Measurements from ENCODE around the gene SLC19A2.
"Not testable (repeated sequence)": the region's sequence is repeated elsewhere in the genome, so short reads cannot be mapped to it uniquely, and the experiment has no call there.

Gene SLC19A2

DNA sequence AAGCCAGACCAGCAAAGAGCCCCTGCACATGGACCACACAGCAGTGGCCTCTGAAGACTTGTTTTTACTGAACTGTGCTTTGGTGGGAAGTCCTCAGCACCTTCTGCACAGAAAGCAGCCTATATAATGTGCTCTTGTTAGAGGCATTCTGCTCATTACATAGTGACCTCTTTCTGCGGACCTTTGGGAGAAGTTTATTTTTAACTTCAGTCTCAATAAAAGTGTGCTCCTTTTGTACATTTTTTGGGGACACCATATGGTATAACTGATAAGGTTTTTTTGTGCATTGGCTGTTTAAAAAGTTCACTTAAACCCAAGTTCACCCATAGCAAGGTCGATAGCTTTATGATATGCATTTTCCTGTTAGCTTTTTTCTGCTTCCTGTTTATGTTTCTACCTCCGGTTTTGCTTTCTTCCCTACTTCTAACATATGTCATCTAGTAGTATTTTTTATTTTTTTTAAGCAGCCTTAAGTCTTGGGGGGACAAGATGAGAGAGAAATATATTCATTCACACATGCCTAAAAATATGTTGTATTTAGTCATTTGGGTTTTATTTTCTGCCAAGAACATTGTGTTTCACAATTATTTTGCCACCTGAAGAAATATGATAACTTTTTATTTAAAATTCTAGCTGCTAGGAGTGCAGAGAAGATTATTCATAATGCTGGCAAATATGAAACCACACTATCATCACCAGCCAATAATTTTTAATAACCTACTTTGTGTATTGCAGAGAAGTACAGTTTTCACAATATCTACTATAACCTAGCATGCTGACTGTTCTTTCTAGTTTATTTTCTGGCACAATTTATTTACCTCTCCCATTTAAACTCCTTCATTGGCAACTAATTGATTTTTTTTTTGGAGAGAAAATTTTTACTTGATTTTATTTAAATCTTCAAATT lies 22.9 kb upstream of the SLC19A2 start:
- DNase-seq, result no peak

DNA sequence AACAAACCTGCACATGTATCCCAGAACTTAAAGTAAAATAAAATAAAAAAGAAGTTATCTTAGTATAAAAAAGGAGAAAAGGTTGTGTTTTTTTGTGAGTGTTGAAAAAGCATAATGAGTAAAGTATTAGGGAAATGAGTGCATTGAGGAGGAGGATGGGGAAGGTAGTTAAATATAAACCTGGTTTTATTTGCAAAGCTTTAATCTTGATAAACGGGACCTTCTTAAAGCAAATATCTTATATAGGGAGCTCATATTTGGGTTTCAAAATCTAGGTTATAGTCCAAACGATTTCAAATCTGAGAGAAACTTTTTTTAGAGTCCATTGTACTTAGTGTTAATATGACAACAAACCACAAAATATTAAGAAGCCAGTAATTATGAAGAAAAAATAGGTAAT lies 21.7 kb upstream of the SLC19A2 start:
- no peak for DNase-seq

DNA sequence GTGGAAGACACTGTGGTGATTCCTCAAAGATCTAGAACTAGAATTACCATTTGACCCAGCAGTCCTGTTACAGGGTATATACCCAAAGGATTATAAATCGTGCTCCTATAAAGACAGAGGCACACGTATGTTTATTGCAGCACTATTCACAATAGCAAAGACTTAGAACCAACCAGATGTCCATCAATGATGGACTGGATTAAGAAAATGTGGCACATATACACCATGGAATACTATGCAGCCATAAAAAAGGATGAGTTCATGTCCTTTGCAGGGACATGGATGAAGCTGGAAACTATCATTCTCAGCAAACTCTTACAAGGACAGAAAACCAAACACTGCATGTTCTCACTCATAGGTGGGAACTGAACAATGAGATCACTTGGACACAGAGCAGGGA lies 17.9 kb upstream of the SLC19A2 start:
- not testable (repeated sequence) for DNase-seq

DNA sequence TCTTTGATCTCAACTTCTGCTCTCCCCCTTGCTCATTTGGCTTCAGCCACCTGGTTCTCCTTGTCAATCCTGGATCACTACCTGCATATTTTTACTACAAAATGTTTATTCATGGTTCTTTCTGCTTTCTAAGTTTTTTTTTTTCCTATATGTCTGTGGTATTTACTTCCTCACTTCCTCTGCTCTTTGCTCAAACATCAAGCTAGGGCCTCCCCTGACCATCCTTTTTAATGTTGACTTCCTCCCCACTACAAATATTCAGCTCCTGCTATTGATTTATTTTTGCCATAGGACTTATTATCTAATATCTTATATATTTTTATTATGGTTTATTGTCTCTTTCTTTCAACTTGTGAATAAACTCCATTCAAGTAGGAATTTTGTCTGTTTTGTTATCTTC lies 14.1 kb upstream of the SLC19A2 start:
- no peak for DNase-seq

DNA sequence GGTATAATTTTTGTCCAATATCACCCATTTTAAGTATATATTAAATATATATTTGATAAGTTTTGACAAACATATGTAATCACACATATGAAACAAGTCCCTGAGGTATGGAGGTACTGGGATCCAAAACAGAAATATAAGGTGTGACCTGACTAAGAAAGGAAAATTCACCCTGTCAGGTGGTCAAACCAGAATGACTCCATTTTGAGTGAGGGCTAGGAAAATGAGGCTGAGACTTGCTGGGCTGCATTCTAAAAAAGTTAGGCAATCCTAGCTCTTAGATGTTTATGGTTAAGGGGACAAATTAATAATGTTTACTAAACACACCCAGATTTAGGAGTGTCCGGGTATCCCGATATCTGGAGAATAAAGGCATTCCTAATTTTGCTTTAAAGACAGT lies 11.6 kb upstream of the SLC19A2 start:
- DNase-seq, result no peak

DNA sequence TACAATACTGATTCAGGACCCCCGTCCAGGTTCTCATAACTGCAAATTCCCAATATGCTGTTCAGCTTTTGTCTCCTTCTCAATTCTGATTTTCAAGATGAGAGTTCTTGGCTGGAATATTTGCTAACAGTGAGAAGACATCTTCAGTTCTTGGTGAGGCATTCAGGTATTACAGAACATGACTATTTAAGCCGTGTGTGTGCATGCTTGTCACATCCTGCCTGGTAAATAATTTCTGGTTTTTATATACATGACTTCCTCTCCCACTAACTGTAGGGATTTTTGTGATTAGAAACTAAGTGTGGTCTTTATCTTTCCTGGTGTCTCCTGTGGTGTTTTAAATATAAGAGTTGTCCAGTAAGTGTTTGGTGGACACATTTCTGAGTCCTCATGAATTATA lies 10.2 kb upstream of the SLC19A2 start:
- DNase-seq, result no peak

DNA sequence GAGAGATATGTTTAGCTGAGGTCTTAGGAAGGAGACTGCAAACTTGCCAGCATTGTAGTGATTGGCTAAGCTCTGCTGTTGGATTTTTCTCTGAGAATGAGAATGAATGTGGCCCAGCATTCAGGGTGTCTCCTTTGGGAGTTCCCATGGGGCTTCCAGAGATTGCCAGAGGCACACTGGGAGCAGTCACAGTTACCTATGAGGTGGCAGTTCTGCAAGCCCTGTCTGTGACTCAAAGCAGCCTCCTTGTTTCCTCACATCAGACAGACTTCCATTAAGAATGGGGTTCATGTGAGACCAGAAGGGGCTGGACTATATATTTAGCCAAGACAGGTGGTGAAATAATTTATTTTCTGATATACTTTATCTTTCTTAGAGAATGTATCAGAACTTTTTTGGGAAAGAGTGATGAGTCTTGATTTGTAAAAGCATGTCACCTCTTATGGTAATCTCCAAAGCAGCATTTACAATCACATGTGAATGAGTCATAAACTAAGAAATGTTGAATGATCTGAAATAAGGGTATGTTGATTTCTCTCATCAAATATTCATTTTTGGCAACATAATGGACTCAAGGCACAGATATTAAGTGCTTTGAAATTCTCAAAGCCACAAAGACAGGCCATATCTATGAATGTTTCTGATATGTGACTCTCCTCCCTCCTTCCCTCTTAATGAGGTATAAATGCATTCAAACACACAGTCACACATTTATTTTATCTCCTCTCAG lies 9.5 kb upstream of the SLC19A2 start:
- DNase-seq, result no peak

DNA sequence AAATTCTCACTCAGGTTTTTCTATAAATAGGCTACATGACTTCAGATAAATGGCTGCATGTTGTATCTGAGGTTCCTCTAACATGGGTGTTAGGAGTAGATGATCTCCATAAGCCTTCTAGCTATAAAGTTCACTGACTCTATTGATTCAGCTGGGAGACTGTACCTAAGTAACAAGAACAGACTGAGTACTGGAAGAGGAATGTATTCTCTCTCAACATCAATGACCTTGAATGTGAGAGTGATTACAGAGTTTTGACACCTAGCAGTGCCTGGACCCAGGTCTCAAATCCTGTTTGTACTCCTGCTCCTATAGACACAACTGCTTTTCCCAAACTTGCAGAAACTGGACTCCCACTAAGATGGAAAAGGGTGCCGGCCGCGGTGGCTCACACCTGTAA lies 8.6 kb upstream of the SLC19A2 start:
- DNase-seq, result no peak

DNA sequence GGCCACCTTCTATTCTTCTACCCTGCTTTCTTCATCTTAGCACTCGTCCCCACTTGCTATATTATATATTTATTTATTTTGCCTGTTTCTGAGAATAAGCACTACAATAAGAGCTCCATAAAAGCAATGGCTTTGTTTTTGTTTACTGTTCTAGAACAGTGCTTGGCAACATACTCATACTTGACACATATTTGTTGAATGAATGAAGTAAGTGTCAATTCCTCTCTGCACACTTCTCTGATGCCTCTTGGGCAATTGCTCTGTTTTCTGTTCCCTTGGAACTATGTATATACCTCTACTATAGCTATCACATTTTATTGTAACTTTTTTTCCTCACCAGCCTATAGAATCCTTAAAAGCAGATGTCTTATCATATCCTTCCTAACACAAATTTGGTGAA lies 7.5 kb upstream of the SLC19A2 start:
- no peak for DNase-seq

DNA sequence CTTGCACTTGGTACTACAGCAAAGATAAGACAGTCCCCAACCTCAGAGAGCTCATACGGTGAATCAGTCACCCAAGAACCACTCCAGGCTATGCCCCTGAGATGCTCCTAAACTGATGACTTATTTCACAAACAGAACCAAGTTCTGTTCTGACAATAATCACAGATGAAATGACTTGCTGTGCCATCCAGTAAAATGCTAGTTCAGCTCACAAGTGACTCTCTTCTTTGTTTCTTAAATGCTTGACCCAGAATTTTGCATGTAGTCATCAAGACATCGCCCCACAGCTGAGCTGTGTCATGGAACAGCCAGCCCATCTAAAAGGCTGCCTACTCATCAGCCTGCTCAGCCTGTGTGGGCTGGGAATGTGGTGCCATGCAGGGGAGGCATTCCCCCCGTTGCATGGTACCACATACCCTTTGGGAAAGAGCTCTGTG lies 6.1 kb upstream of the SLC19A2 start:
- no peak for DNase-seq

DNA sequence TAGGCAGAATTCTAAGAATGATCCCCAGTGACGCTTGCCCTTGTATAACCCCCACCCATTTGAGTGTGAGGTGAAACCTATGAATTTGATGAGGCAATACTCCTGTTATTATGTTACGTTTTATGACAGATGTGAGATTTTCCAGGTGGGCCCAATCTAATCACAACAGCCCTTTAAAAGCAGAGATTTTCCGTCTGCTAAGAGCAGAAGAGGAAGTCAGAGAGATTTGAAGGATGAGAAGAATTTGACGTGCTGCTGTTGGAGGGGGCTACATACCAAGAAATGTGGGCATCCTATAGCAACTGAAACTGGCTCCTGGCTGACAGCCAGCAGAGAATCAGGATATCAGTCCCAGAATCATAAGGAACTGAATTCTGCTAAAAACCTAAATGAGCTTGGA lies 2.4 kb upstream of the SLC19A2 start:
- DNase-seq, result no peak

DNA sequence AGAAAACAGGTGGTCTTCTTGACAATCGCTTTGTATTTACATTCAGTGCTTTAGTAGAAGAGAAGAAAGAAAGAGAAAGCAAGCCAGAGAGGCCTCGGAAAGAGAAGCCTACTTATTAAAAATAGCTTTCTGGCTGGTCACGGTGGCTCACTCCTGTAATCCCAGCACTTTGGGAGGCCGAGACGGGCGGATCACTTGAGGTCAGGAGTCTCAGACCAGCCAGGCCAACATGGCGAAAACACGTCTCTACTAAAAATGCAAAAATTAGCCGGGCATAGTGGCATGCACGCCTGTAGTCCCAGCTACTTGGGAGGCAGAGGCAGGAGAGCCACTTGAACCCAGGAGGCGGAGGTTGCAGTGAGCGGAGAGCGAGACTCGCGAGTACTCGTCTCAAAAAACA lies 1.8 kb upstream of the SLC19A2 start:
- no peak for DNase-seq

DNA sequence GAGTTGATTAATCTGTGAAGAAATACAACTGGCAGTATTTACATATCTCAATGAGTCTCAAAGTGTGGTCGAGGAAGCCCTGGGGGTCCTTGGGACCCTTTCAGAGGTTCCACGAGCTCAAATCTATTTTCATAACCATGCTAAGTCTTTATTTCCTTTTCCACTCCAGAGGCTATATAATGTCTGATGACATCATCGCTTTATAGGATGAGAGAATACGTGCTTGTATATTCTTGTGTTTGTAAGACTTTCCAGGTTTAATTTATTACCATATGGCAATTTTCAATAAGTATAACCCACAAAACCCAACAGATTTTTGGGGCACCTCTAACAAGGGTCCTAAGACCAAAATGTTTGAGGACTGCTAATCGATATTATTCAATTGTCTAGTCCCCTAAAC lies 1.4 kb upstream of the SLC19A2 start:
- no peak for DNase-seq

DNA sequence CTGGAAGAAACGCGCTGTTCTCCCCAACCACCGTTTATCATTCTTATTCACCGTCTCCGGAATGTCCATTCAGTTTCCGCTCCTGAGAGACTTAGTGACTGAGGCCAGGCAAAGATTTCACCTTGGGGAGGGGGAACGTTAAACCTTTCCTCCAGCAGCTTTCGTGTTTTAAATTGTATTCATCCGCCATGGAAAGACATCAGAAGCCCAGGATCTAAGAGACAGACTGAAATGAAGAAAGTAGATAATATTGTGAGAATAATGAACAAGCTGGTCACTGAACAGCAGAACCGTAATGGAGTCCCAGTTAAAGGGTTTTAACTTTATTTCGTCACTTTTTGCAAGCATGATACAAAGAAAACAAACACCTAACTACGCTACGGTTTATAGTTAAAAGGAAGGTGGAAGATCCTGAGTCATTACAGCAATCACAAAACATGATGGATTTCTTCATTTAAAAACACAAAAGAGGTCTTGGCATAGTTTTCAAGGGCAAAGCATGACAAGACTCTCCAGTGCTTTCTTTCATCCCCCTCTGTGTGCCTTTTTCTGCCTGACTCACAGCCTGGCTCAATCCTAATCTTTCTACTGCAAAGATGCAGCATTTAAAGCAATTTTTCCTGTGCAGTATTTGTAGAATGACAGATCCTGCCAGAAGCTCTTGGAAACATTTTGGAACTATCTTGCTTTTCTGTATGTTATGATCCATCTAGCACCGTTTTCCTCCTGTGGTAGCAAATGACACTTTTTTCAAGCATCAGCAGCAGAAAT lies 722 bp upstream of the SLC19A2 start:
- no peak for DNase-seq

DNA sequence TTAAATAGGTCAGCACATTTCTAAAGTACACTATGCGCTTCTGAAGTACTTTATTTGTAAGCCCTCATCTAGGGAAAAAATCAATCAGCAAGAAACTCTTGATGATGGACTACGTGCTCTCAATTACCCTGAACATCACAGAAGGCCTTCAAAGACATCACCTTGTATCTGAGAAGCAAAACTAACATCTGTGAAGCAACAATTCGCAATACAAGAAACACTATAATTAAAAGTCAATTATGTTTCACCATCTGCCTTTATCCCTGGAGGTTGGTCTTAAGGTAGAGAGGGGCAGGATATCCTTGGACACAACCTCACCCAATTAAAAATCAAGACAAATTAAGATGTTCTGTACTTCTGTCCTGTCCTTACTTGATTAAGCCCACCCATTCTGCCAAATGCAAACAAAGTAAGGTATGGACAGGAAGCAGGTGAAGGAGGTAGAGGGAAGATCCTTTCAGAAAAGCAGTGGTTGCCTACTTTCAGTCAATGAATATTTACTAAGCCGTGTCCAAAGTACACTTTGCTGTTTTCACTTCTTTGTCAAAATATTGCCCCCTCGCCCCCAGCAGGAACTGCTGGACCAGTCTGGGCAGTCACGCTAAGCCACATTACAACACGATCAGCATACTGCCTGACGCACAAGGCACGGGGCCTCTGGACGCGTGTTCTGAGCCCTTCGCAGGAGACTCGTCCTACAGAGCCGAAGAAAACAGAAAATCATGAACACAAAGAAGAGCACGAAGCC lies 887 bp downstream of the SLC19A2 start:
- DNase-seq, result peak; percentile 25

DNA sequence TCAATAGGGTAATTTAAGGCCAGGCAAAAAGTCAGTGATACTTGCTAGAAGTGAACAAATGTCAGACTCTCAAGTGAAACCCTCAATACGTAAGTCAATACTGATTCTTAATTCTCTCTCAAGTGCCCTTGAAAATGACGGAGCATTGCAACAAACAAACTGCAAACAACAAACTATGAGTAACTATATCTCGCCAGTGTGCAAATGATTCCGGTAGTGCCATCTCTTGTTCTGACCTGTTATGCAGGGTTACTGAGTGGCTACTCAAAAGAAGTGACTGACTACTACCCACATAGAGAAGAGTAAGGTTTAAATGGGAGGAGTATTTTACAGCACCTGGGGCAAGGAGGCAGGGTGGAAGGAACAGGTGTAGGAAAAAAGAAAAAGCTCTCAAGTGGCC lies 1.6 kb downstream of the SLC19A2 start:
- no peak for DNase-seq

DNA sequence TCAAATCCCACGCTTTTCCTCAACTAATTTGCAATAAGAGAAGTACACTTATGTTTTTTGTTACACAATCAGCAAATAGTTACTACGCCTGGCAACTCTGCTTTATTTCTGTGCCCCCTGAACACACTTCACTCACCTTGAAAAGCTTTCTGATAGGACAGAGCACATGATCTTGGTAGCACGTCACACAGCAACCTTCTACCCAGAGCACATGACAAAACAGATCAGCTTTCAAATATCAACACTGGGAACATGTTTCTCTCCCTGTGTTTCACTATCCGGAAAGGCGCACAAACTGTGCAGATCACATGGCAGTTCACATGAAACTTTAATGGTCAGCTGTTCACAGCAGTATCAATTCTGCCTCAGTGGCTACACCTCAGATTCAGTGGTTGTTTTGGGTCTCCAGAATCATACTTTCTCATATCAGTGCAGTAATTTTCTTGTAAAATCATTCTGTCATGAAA lies 2.2 kb downstream of the SLC19A2 start:
- DNase-seq, result no peak

DNA sequence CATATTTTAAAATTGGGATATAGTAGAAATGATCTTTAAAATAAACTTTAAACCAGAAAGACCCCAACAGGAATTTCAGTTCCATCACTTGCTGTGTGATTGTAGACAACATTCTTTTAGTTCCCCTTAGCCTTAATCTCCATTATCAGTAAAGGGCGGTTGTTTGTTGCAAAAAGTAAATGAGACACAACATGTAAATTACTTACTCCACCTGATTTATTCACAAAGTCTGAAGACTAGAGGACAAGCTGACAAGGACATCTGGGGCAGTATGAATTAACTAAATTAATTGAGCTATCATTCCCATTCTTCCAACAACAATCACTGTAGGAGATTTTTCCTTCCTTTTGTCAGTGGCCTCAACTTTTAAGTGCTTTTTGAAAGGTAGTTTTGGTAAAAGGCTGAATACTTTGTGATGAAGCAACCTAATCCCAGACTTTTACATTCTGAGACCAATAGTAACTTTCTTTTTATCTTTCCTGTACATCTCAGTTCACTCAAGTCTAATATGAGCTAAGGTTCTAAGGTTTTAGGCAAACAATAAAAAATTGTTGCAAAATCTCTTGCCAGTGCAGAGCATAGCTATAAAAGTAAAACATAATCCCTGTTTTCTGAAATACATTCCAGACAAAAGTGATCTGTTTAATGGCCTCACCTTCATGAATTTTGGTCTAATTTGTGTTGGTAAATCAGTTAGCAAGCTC lies 6.2 kb downstream of the SLC19A2 start:
- no peak for DNase-seq

DNA sequence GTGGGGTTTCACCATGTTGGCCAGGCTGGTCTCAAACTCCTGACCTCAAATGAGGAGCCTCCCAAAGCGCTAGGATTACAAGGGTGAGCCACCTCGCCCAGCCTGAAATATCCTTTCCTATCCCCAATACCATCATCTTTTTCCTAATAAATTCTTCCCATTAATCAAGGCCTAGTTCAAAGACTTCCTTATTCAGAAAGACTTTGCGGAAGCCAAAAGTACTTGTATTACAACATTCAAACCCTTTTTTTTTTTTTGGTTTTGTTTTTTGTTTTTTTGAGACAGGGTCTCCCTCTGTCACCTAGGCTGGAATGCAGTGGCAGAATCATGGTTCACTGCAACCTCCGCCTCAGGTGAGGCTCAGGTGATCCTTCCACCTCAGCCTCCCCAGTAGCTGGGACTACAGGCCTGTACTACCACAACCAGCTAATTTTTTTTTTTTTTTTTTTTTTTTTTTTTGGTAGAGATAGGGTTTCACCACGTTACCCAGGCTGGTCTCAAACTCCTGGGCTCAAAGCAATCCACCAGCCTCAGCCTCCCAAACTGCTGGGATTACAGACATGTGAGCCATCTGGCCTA lies 7.6 kb downstream of the SLC19A2 start:
- no peak for DNase-seq

DNA sequence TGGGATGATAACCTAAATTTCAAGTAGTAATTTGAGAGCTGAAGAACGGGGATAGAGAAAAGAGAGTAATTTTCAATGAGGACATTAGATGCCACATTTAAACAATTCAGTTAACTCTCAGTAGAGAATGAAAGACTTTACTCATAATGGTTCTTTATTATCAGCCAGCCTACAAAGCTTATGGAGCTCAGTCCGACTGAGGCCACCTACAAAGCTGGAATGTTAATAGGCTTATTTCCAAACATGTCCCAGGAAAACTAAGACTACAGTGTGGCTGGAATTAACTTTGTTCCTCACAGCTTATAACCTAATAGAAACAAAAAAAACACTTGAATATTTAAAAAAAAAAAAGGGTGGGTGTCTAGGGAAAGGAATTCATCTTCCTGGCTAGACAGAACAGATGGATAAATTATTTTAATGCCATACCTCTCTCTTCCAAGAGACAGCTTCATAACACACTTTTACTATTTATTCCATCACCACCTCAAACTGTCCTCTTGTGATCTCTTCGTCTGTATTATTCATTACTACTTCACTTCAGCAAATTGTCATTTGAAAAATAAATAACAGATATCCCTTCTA lies 9.8 kb downstream of the SLC19A2 start:
- no peak for DNase-seq

DNA sequence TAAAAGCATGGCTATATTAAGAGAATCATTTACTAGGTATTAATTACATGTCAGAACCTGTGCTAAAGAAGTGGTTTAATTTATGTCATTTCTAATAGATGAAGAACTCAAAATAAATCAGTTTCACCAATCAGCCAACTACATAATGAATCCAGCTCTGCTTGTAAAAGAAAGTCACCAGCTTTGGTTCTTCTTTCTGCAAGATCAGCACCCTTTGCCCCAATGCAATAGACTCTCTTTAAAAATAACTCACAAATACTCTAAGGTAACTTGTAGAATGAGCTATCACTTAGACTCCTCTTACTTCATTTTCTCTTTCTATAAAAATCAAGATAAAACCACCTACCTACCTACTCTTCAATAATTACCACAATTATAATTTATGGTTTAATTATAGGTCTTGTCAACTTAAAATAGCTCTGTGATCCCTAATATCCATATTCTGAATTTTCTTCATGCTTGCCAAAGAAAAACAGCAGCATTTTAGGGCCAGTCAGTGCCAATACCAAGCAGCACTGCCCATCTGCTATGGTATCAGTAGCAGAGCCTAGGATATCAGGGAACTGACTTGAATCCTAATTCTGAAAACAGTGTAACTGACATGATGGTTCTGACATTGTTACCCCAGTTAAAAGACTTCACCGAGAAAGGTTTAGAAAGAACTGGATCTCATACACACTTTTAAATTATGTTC lies 11.3 kb downstream of the SLC19A2 start:
- no peak for DNase-seq

Measured in CD4-positive, alpha-beta T cell treated with Interleukin-12 subunit alpha and Interleukin-12 subunit beta, for 1 hour (primary cell).